Measurements from ENCODE around the gene SLC39A5.
"Not testable (repeated sequence)": the region's sequence is repeated elsewhere in the genome, so short reads cannot be mapped to it uniquely, and the experiment has no call there.

SLC39A5 gene

DNA sequence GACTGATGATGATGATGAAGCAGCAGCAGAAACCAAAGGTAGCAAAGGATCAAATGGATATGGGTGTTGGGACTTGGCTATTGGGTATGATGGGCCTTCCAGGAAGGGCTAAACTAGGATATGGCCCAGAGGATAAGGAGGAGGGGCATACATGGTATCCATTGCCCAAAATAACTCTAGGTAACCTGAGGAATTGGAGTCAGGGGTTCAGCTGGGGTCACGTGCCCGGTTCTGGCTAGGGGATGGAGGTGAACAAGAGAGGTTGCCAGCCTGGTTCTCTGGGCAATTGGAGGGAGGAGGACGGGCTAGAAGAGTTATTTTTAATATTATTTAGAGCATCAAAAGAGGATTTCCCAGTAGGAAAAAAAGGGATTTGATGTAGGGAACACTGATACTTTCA is 31.1 kb downstream of the SLC39A5 start:
- TF ChIP-seq CTCF (conservative IDR thresholded peaks at IDR 0.05; ENCODE audit: low read depth, low read length) = no peak
- no peak overlapping the region for H3K4me3 ChIP-seq (ENCODE audit: low read length)
- DNase-seq (ENCODE audit: low read depth) = no peak

- TF ChIP-seq CTCF (conservative IDR thresholded peaks at IDR 0.05; ENCODE audit: low read depth, low read length) = no peak
- DNase-seq (ENCODE audit: low read depth) = no peak
- no peak overlapping the region for H3K4me3 ChIP-seq (ENCODE audit: low read length)
Observed at GRCh38 chr12:56261503-56262232, 31.8 kb downstream of the SLC39A5 start.

DNA sequence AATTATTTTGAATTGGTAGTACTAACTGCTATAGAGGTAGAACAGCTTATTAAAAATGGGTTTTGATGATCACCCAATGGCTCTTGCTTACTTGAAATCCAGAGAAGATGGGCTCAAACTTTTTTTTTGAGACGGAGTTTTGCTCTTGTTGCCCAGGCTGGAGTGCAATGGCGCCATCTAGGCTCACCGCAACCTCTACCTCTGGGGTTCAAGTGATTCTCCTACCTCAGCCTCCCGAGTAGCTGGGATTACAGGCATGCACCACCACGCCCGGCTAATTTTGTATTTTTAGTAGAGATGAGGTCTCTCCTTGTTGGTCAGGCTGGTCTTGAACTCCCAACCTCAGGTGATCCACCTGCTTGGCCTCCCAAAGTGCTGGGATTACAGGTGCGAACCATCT is 33.1 kb downstream of the SLC39A5 start:
- not testable (repeated sequence) for DNase-seq (ENCODE audit: low read depth); H3K4me3 ChIP-seq (ENCODE audit: low read length)
- peak; percentile 6 for TF ChIP-seq CTCF (conservative IDR thresholded peaks at IDR 0.05; ENCODE audit: low read depth, low read length)

DNA sequence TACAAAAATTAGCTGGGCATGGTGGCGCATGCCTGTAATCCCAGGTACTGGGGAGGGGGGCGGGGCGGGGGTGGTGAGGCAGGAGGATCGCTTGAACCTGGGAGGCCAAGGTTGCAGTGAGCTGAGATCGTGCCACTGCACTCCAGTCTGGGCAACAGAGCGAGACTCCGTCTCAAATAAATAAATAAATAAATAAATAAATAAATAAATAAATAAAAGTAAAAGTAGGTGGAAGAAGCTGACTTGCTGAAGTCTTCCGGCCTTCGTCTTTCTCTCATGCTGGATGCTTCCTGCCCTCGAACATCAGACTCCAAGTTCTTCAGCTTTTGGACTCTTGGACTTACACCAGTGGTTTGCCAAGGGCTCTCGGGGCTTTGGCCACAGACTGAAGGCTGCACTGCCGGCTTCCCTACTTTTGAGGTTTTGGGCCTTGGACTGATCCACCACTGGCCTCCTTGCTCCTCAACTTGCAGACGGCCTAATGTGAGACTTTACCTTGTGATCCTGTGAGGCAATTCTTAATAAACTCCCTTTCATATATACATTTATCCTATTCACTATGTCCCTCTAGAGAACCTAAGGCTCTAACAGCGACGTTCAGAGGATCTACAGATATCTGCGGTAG is 36.3 kb downstream of the SLC39A5 start:
- not testable (repeated sequence) for DNase-seq (ENCODE audit: low read depth)

GRCh38 chr12:56266693-56267442 is 37.0 kb downstream of the SLC39A5 start, which contains the start of gene COQ10A:
COQ10A (plus strand) TSS chr12:56266942; CDS start chr12:56267119, 177 bp downstream.
- peak within 1 kb of the TSS; percentile 79 for H3K4me3 ChIP-seq (ENCODE audit: low read length)
- TF ChIP-seq CTCF (conservative IDR thresholded peaks at IDR 0.05; ENCODE audit: low read depth, low read length) = peak; percentile 77
- peak; percentile 51 for DNase-seq (ENCODE audit: low read depth)

More for the DNA sequence above, 36.3 kb downstream of the SLC39A5 start:
- H3K4me3 ChIP-seq (ENCODE audit: low read length) = peak overlapping the region; percentile 79

GRCh38 chr12:56267443-56268071 is 37.7 kb downstream of the SLC39A5 start:
- TF ChIP-seq CTCF (conservative IDR thresholded peaks at IDR 0.05; ENCODE audit: low read depth, low read length) = no peak
- H3K4me3 ChIP-seq (ENCODE audit: low read length) = peak overlapping the region; percentile 79
- no peak for DNase-seq (ENCODE audit: low read depth)

DNA sequence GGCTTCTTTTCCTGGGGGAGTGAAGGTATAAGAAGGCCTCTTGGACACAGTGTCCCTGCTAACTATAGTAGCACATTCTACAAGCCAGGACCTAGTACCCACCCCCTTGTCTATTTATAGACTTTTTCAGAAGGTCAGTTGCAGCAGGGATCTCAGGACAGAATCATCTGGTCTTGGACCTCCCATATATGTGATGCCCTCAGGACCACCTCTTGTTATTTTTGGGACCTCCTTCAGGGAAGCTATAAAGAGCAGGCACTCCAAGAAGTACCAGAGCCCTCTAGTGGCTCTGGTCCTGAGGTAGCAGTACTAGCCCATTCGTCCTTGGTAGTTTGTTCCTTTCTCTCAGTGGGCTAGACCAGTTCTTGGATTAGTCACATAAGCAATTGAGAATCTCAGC is 41.2 kb downstream of the SLC39A5 start:
- H3K4me3 ChIP-seq (ENCODE audit: low read length) = no peak overlapping the region
- no peak for DNase-seq (ENCODE audit: low read depth)
- TF ChIP-seq CTCF (conservative IDR thresholded peaks at IDR 0.05; ENCODE audit: low read depth, low read length) = peak; percentile 61

DNA sequence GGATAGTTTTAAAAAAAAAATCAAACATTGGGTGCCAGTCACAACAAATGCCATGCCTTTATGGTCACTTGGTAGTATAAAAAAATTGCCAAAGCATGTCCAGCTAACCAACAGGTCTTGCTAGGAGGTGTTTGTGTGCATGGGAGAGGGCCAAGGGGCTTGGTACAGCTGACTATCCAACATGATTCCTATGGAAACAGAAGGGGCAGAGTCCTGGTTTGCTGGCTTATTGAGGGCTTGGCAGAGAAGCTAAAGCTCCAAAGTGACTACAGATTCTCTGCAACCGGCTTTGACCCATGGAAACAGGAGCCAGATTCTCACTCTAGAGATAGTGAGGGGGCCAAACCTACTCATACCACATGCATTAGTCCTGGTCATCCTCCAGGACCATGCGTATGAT is 42.6 kb downstream of the SLC39A5 start:
- not testable (repeated sequence) for DNase-seq (ENCODE audit: low read depth); H3K4me3 ChIP-seq (ENCODE audit: low read length)
